HepG2 (cell line): ENCODE data around the gene ATP8A1. TPM values are rescaled to one million over a fixed set of nuclear protein-coding genes. Genes with fewer than 3 reads are reported as not detected.
A peak's percentile ranks its signal among the peaks of the same experiment; 100 is the strongest.

Source experiments
- DR1 ChIP-seq: sonication (generic); formaldehyde crosslinking; IDR thresholded peaks from 2 replicates; pipeline ENCODE4 v1.8.0; 2021; ENCODE audit warnings: mild to moderate bottlenecking, missing genetic modification reagents, inconsistent platforms
- GLI4 ChIP-seq: sonication (generic); formaldehyde crosslinking; IDR thresholded peaks from 2 replicates; pipeline ENCODE4 v1.5.1; 2020; ENCODE audit warnings: missing genetic modification reagents, mild to moderate bottlenecking, moderate library complexity, borderline replicate concordance
- HMGXB3 ChIP-seq: sonication (generic); formaldehyde crosslinking; IDR thresholded peaks from 2 replicates; pipeline ENCODE4 v1.4.0; 2020; ENCODE audit warnings: missing genetic modification reagents, borderline replicate concordance
- HNRNPLL ChIP-seq: fragments of 200-400 bp; formaldehyde crosslinking; IDR thresholded peaks from 2 replicates; pipeline ENCODE4 v1.6.1; 2017; ENCODE audit warnings: mild to moderate bottlenecking, low read depth, low read length; ENCODE audit not compliant: poor library complexity, severe bottlenecking
- KDM5B ChIP-seq: sonication (generic); formaldehyde crosslinking; IDR thresholded peaks from 2 replicates; pipeline ENCODE4 v1.4.0; 2020; ENCODE audit warnings: missing genetic modification reagents, mild to moderate bottlenecking, borderline replicate concordance
- KMT2B ChIP-seq: IDR thresholded peaks from 2 replicates; pipeline ENCODE4 v1.6.1; 2016; ENCODE audit warnings: missing genetic modification reagents, missing compliant biosample characterization
- MEIS1 ChIP-seq: sonication (generic); formaldehyde crosslinking; IDR thresholded peaks from 2 replicates; pipeline ENCODE4 v1.9.0; 2021; ENCODE audit warnings: mild to moderate bottlenecking, missing genetic modification reagents, moderate library complexity, borderline replicate concordance
- RARG ChIP-seq: sonication (generic); formaldehyde crosslinking; IDR thresholded peaks from 2 replicates; pipeline ENCODE4 v1.4.0; 2020; ENCODE audit warnings: low read depth, mild to moderate bottlenecking, missing genetic modification reagents
- REPIN1 ChIP-seq: sonication (generic); formaldehyde crosslinking; IDR thresholded peaks from 2 replicates; pipeline ENCODE4 v1.8.0; 2022; ENCODE audit warnings: missing genetic modification reagents, low read depth, mild to moderate bottlenecking, borderline replicate concordance
- SALL1 ChIP-seq: sonication (generic); formaldehyde crosslinking; IDR thresholded peaks from 2 replicates; pipeline ENCODE4 v1.8.0; 2022; ENCODE audit warnings: mild to moderate bottlenecking, missing genetic modification reagents
- SATB2 ChIP-seq: sonication (generic); formaldehyde crosslinking; IDR thresholded peaks from 2 replicates; pipeline ENCODE4 v1.5.0; 2020; ENCODE audit warnings: missing genetic modification reagents
- SNAI1 ChIP-seq: sonication (generic); formaldehyde crosslinking; IDR thresholded peaks from 2 replicates; pipeline ENCODE4 v1.5.0; 2020; ENCODE audit warnings: mild to moderate bottlenecking, missing genetic modification reagents, borderline replicate concordance
- SNAPC2 ChIP-seq: sonication (generic); formaldehyde crosslinking; IDR thresholded peaks from 2 replicates; pipeline ENCODE4 v1.8.1; 2022; ENCODE audit warnings: mild to moderate bottlenecking, missing genetic modification reagents
- SYNCRIP ChIP-seq: fragments of 200-400 bp; formaldehyde crosslinking; IDR thresholded peaks from 2 replicates; pipeline ENCODE4 v1.6.1; 2018; ENCODE audit warnings: mild to moderate bottlenecking, low read depth, low read length; ENCODE audit not compliant: insufficient read depth
- YEATS4 ChIP-seq: sonication (generic); formaldehyde crosslinking; IDR thresholded peaks from 2 replicates; pipeline ENCODE4 v1.4.0; 2020; ENCODE audit warnings: missing genetic modification reagents, borderline replicate concordance
- ZNF33B ChIP-seq: sonication (generic); formaldehyde crosslinking; IDR thresholded peaks from 2 replicates; pipeline ENCODE4 v1.5.1; 2020; ENCODE audit warnings: mild to moderate bottlenecking, missing genetic modification reagents
- ZNF501 ChIP-seq: sonication (generic); formaldehyde crosslinking; IDR thresholded peaks from 2 replicates; pipeline ENCODE4 v1.5.1; 2020; ENCODE audit warnings: mild to moderate bottlenecking, moderate library complexity, missing genetic modification reagents
- ZNF672 ChIP-seq: sonication (generic); formaldehyde crosslinking; IDR thresholded peaks from 2 replicates; pipeline ENCODE4 v1.8.1; 2022; ENCODE audit warnings: missing genetic modification reagents
- ZNF7 ChIP-seq: IDR thresholded peaks from 2 replicates; pipeline ENCODE4 v1.6.1; 2016; ENCODE audit warnings: missing biosample characterization, missing genetic modification reagents
- ZNF710 ChIP-seq: sonication (generic); formaldehyde crosslinking; IDR thresholded peaks from 2 replicates; pipeline ENCODE4 v1.5.0; 2020; ENCODE audit warnings: mild to moderate bottlenecking, missing genetic modification reagents, borderline replicate concordance
- polyA plus RNA-seq, 8 experiments: library from polyadenylated mRNA; depleted of rRNA in 3 of 8; stranded (reverse) in 7 of 8; unstranded in 1 of 8; fragments of >200 nt; fragmentation: Illumina TruSeq in 4 of 8; extraction: Trizol in 4 of 8; gene quantifications; 2 replicates each; pipeline versions ENCODE4 v1.2.1 to v1.2.3, GENCODE V29; 2011 to 2016; ENCODE audit warnings: low read depth in 4 of 8, missing spikeins in 1 of 8, mixed read lengths in 1 of 8; ENCODE audit not compliant: insufficient read depth in 1 of 8
- total RNA-seq, 5 experiments: library from RNA; depleted of rRNA; stranded (reverse); fragments of >200 nt; fragmentation: Illumina TruSeq; extraction: Trizol; gene quantifications; 2 replicates each; pipeline ENCODE4 v1.2.3, GENCODE V29; 2016; ENCODE audit warnings: low read depth in 1 of 5
- TF ChIP-seq, protein P1 (sequence below): IDR thresholded peaks from 2 replicates; pipeline ENCODE4 v1.6.1; 2018; ENCODE audit warnings: missing genetic modification reagents, mild to moderate bottlenecking, missing compliant biosample characterization

The ATP8A1 gene
- total and polyA plus RNA-seq, 2 of the 13 experiments (the other 11 are each of a cell fraction or from before 2014, with no cell fraction given), result 1.7 to 6.2 TPM

DNA sequence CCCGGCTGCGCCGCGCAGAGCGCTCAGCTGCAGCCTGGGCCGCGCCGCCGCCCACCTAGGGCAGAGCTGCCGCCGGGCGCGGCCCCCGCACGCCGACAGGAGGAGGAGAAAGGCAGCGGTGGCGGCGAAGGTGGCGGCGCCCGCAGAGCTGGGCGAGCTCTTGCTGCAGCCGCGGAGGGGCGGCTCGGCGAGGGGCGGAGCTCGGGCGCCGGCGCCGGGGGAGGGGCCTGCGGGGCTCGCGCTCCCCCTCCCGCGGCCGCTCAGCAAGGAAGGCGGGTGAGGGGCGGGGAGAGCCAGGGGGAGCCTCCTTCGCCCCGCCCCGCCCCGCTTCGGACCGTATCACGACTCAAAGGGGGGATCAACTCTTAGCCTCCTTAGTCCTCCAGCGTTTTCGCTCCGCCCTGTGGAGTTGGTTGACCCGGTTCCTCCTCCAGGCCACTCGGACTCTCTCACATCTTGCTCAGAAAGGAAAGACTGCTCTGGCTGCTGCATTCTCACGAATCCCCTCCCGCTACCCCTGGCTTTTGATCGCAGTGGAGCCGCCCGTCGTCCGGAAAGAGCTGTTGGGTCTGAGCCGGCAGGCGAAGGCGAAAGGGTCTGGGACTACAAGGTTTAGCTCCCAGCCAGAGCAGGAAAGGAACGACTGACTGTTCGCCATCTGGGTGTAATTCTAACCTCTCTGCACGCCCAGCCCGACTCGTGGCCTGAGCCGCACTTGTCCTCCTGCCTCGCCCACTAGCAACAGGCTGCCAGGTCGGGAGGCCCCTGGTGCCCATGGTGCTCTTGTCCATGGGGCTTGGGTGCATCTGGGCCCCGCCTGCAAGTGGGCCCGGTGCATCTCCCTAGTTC lies at the start of gene ATP8A1 (continued):
- no peak for TF ChIP-seq ZNF710 (CRISPR knock-in tag)
- TF ChIP-seq, protein P1, sequence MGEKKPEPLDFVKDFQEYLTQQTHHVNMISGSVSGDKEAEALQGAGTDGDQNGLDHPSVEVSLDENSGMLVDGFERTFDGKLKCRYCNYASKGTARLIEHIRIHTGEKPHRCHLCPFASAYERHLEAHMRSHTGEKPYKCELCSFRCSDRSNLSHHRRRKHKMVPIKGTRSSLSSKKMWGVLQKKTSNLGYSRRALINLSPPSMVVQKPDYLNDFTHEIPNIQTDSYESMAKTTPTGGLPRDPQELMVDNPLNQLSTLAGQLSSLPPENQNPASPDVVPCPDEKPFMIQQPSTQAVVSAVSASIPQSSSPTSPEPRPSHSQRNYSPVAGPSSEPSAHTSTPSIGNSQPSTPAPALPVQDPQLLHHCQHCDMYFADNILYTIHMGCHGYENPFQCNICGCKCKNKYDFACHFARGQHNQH (CRISPR knock-in tag), result peak; percentile 87
- no peak for TF ChIP-seq SYNCRIP
- no peak for TF ChIP-seq ZNF33B (CRISPR knock-in tag)
- no peak for TF ChIP-seq RARG
- peak; percentile 16; the same call in 1 of the 2 replicates for TF ChIP-seq KDM5B (CRISPR knock-in tag)
- TF ChIP-seq KMT2B (CRISPR knock-in tag), result peak; percentile 60
- TF ChIP-seq REPIN1 (CRISPR knock-in tag), result no peak
- no peak for TF ChIP-seq SNAI1 (CRISPR knock-in tag)
- TF ChIP-seq SALL1 (CRISPR knock-in tag), result peak; percentile 64
- no peak; the same call in 1 of the 2 replicates for TF ChIP-seq YEATS4 (CRISPR knock-in tag)
- no peak for TF ChIP-seq GLI4 (CRISPR knock-in tag)
- TF ChIP-seq ZNF501 (CRISPR knock-in tag), result peak; percentile 54; the same call in 1 of the 2 replicates
- no peak for TF ChIP-seq DR1 (CRISPR knock-in tag)
- TF ChIP-seq ZNF672 (CRISPR knock-in tag), result no peak; the same call in 1 of the 2 replicates
- no peak for TF ChIP-seq SNAPC2 (CRISPR knock-in tag)
- no peak for TF ChIP-seq ZNF7
- TF ChIP-seq SATB2 (CRISPR knock-in tag), result peak; percentile 56; the same call in 1 of the 2 replicates
- TF ChIP-seq MEIS1 (CRISPR knock-in tag), result no peak; the same call in 1 of the 2 replicates
- TF ChIP-seq HMGXB3, result peak; percentile 78
- TF ChIP-seq HNRNPLL, result peak; percentile 52
